GM12892 (cell line): ENCODE data around the gene SDCCAG8.

ENCODE experiments used
- POLR2A ChIP-seq: IDR thresholded peaks from 2 replicates; pipeline ENCODE4 v1.6.1; 2011; ENCODE audit warnings: low read depth, low read length, control low read depth
- POLR2AphosphoS5 ChIP-seq: IDR thresholded peaks from 2 replicates; pipeline ENCODE4 v1.6.1; 2011; ENCODE audit warnings: low read depth, low read length, control low read depth
- TAF1 ChIP-seq: IDR thresholded peaks from 2 replicates; pipeline ENCODE4 v1.6.1; 2011; ENCODE audit warnings: low read depth, mild to moderate bottlenecking, control low read depth, low read length, borderline replicate concordance

DNA sequence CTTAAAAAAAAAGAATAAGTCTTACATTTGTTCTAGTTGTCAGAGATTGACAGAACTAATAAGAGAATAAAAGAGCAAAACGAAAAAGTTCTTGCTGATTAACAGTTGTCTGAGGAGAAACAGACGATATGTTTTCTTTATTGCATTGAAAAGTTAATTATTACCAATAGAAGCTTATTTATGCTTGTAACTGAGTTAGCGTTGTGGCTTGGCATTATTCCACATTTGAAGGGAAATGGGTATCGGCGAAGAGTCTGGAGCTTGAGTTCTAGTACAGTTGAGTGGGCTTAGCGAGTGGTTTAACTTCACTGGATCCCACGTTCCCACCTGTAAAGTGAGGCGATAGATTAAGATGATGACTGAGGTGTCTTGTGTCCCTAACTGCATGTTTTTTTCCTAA is 109.0 kb downstream of the SDCCAG8 start:
- TF ChIP-seq POLR2A: no peak
- no peak for TF ChIP-seq POLR2AphosphoS5
- TF ChIP-seq TAF1: no peak
